HCT116 (cell line): Measurements from ENCODE around the gene NOP53. TPM values are rescaled to one million over a fixed set of nuclear protein-coding genes. Genes with fewer than 3 reads are reported as not detected.

Experiments used
- ATAC-seq: fragments of 200-7000 bp; cut with Tn5 transposase; 2 replicates; pipeline ENCODE4 v1.9.1; 2020; ENCODE audit warnings: mild to moderate bottlenecking, moderate library complexity
- BruUV-seq: library from RNA; stranded (reverse); fragments of 400-500 nt; replicated peaks from 2 replicates; lab custom pipeline; 2021; lab: Mats Ljungman, UMichigan
- CTCF ChIA-PET: fragments of 300-600 bp; sonication (Branson Sonifier 250); formaldehyde crosslinking; loops from one replicate; lab custom pipeline; 2021; ENCODE audit warnings: antibody characterized with exemption; lab: Charles Lee
- POLR2A ChIA-PET: fragments of 300-600, 350-600 bp; sonication (Branson Sonifier 250); formaldehyde crosslinking; loops from one replicate; lab custom pipeline; 2021; ENCODE audit warnings: antibody characterized with exemption; lab: Charles Lee
- RAD21 ChIA-PET, 2 experiments: fragments of 300-600 bp; sonication (Branson Sonifier 250); formaldehyde crosslinking; loops; one replicate each; lab custom pipeline; 2023; ENCODE audit warnings: low total read pairs in 2 of 2; ENCODE audit not compliant: uncharacterized antibody in 2 of 2, unreplicated experiment in 2 of 2, low non-redundant PET in 1 of 2; lab: Charles Lee
- DNase-seq: peaks from one replicate; pipeline ENCODE4 v3.0.0-alpha.2; 2010; ENCODE audit warnings: low read depth, low spot score
- H2AFZ ChIP-seq: fragments of 200-600 bp; shearing (Covaris generic), sonication (generic); 2 replicates; pipeline ENCODE4 v1.6.1; 2017; ENCODE audit warnings: low read depth, mixed run types, mixed read lengths, antibody characterized with exemption, low read length; ENCODE audit not compliant: poor library complexity, severe bottlenecking
- H3K27ac ChIP-seq: 2 replicates; pipeline ENCODE4 v1.5.1; 2012; ENCODE audit warnings: low read depth, low read length
- H3K27me3 ChIP-seq: fragments of 200-600 bp; sonication (generic); 2 replicates; pipeline ENCODE4 v1.6.1; 2016; ENCODE audit warnings: mixed run types, low read length, mixed read lengths; ENCODE audit not compliant: insufficient read depth
- H3K36me3 ChIP-seq, 2 experiments: fragments of 200-500 bp in 1 of 2; fragments of 200-600 bp in 1 of 2; sonication (Bioruptor generic) in 1 of 2; sonication (generic) in 1 of 2; 2 replicates each; pipeline versions ENCODE4 v1.5.1 to v1.6.1; 2014 to 2016; ENCODE audit warnings: low read length in 2 of 2, inconsistent platforms in 1 of 2, mixed read lengths in 1 of 2, mixed run types in 1 of 2; ENCODE audit not compliant: insufficient read depth in 2 of 2, control insufficient read depth in 1 of 2
- H3K4me1 ChIP-seq, 2 experiments: fragments of 200-600 bp in 1 of 2; sonication (generic) in 1 of 2; 2 replicates each; pipeline versions ENCODE4 v1.5.1 to v1.6.1; 2012 to 2017; ENCODE audit warnings: low read length in 2 of 2, inconsistent platforms in 1 of 2, mild to moderate bottlenecking in 1 of 2, mixed read lengths in 1 of 2, mixed run types in 1 of 2, moderate library complexity in 1 of 2; ENCODE audit not compliant: insufficient read depth in 2 of 2, control insufficient read depth in 1 of 2
- H3K4me2 ChIP-seq: fragments of 200-600 bp; sonication (generic); 2 replicates; pipeline ENCODE4 v1.6.1; 2017; ENCODE audit warnings: mixed run types, low read length, mixed read lengths
- H3K4me3 ChIP-seq, 2 experiments: fragments of 200-600 bp in 1 of 2; sonication (generic) in 1 of 2; replicated peaks in 1 of 2; 2 replicates each; pipeline ENCODE4 v1.5.1; 2011 to 2016; ENCODE audit warnings: low read length in 2 of 2, control low read depth in 1 of 2, low read depth in 1 of 2, mild to moderate bottlenecking in 1 of 2, mixed read lengths in 1 of 2, mixed run types in 1 of 2
- H3K79me2 ChIP-seq: fragments of 200-600 bp; sonication (generic); 2 replicates; pipeline ENCODE4 v1.6.1; 2017; ENCODE audit warnings: mild to moderate bottlenecking, mixed run types, low read length, moderate library complexity, mixed read lengths; ENCODE audit not compliant: insufficient read depth
- H3K9ac ChIP-seq: fragments of 200-600 bp; sonication (generic); 2 replicates; pipeline ENCODE4 v1.6.1; 2016; ENCODE audit warnings: low read length, mixed read lengths
- H3K9me2 ChIP-seq: fragments of 200-600 bp; sonication (generic), shearing (Covaris generic); 2 replicates; pipeline ENCODE4 v1.6.1; 2017; ENCODE audit warnings: mixed run types, mild to moderate bottlenecking, moderate library complexity; ENCODE audit not compliant: insufficient read depth
- H3K9me3 ChIP-seq, 2 experiments: fragments of 200-500 bp in 1 of 2; fragments of 200-600 bp in 1 of 2; sonication (Bioruptor generic) in 1 of 2; sonication (generic) in 1 of 2; 2 replicates each; pipeline ENCODE4 v1.6.1; 2014 to 2017; ENCODE audit warnings: low read length in 2 of 2, mixed read lengths in 2 of 2, inconsistent platforms in 1 of 2, low read depth in 1 of 2, mild to moderate bottlenecking in 1 of 2, mixed run types in 1 of 2, moderate library complexity in 1 of 2; ENCODE audit not compliant: control insufficient read depth in 1 of 2, insufficient read depth in 1 of 2
- H4K20me1 ChIP-seq: fragments of 200-600 bp; sonication (generic), shearing (Covaris generic); 2 replicates; pipeline ENCODE4 v1.6.1; 2017; ENCODE audit warnings: mixed run types, mild to moderate bottlenecking, moderate library complexity; ENCODE audit not compliant: insufficient read depth
- ATF3 ChIP-seq: IDR thresholded peaks from 2 replicates; pipeline ENCODE4 v1.6.1; 2012
- CEBPB ChIP-seq: IDR thresholded peaks from 2 replicates; pipeline ENCODE4 v1.6.1; 2012; ENCODE audit warnings: low read depth
- EGR1 ChIP-seq: IDR thresholded peaks from 2 replicates; pipeline ENCODE4 v1.6.1; 2012; ENCODE audit warnings: low read depth
- ELF1 ChIP-seq: IDR thresholded peaks from 2 replicates; pipeline ENCODE4 v1.6.1; 2012; ENCODE audit warnings: low read depth, borderline replicate concordance
- EZH2 ChIP-seq: fragments of 200-600 bp; sonication (generic); IDR thresholded peaks from 2 replicates; pipeline ENCODE4 v1.6.1; 2017; ENCODE audit warnings: antibody characterized with exemption, mixed run types
- MAX ChIP-seq: IDR thresholded peaks from 2 replicates; pipeline ENCODE4 v1.6.1; 2012
- POLR2AphosphoS5 ChIP-seq: IDR thresholded peaks from 2 replicates; pipeline ENCODE4 v1.6.1; 2011; ENCODE audit warnings: mild to moderate bottlenecking, low read depth, low read length, moderate library complexity
- RAD21 ChIP-seq: IDR thresholded peaks from 2 replicates; pipeline ENCODE4 v1.6.1; 2012; ENCODE audit warnings: low read depth, mild to moderate bottlenecking
- REST ChIP-seq: IDR thresholded peaks from 2 replicates; pipeline ENCODE4 v1.6.1; 2012; ENCODE audit warnings: low read depth
- SIN3A ChIP-seq: IDR thresholded peaks from 2 replicates; pipeline ENCODE4 v1.6.1; 2012; ENCODE audit warnings: low read depth
- SP1 ChIP-seq: IDR thresholded peaks from 2 replicates; pipeline ENCODE4 v1.6.1; 2012; ENCODE audit warnings: low read depth
- TCF7L2 ChIP-seq: IDR thresholded peaks from 2 replicates; pipeline ENCODE4 v1.7.0; 2011; ENCODE audit warnings: borderline replicate concordance, inconsistent platforms; ENCODE audit not compliant: insufficient read depth, insufficient read length; ENCODE audit errors: extremely low read depth
- ZBTB33 ChIP-seq: IDR thresholded peaks from 2 replicates; pipeline ENCODE4 v1.6.1; 2011; ENCODE audit warnings: mild to moderate bottlenecking, low read length, moderate library complexity; ENCODE audit not compliant: insufficient replicate concordance; ENCODE audit errors: extremely low read depth
- intact Hi-C: fragments of 100-400 bp; cut with micrococcal nuclease; formaldehyde crosslinking; loops from 2 replicates; pipeline ENCODE4 v1.10.0; 2022
- total RNA-seq: library from RNA; stranded (reverse); gene quantifications from one replicate; pipeline ENCODE4 v1.2.1, GENCODE V29; 2021; ENCODE audit not compliant: unreplicated experiment

The NOP53 gene
- total RNA-seq, 1 experiment from 2014 or later = 322 TPM

- Histone ChIP-seq H3K9me3 (no peaks in the 10 kb centered on the region), H3K9me2 (no peaks in the 10 kb centered on the region), H4K20me1 (no peaks in the 10 kb centered on the region), H3K4me2 (no peak overlapping the region), H2AFZ (no peak overlapping the region), H3K9ac (no peak overlapping the region), H3K79me2 (no peaks in the 10 kb centered on the region), H3K4me3 (no peak overlapping the region), H3K27ac (no peak overlapping the region), H3K4me1 (peaks cover 3 to 7% of the 10 kb centered on the region in 2 experiments; a peak in 1 of 4 replicates), H3K36me3 (no peaks in the 10 kb centered on the region), H3K27me3 (no peaks in the 10 kb centered on the region)
- no peak for ATAC-seq
- CTCF ChIA-PET = interaction anchor here (1.2 to 1.6 kb wide), 2 partner anchors 11 to 22 kb away, joined by 3 to 6 read pairs; partner anchors contain the start of gene SELENOW
- POLR2A ChIA-PET = interaction anchor here (0.8 kb wide), 1 partner anchor 22 kb away, joined by 3 read pairs; the partner anchor contains the start of gene NOP53
- BruUV-seq = no TSS peak
- TF ChIP-seq RAD21 = no peak
- no peak for TF ChIP-seq SIN3A
- no peak for TF ChIP-seq EGR1
- no peak for TF ChIP-seq EZH2
- no peak for TF ChIP-seq SP1
- TF ChIP-seq ATF3 = no peak
- no peak for TF ChIP-seq TCF7L2
- no peak for TF ChIP-seq MAX
- no peak for TF ChIP-seq POLR2AphosphoS5
- no peak for DNase-seq
- RAD21 ChIA-PET = no interaction called here
- intact Hi-C loops = no loop called here
Measured at GRCh38 chr19:47767349-47767748, 22.0 kb downstream of the NOP53 start.

- H3K4me3 ChIP-seq = no peak overlapping the region
- H2AFZ ChIP-seq = no peak overlapping the region
- H3K4me1 ChIP-seq = peaks cover 3 to 7% of the 10 kb centered on the region in 2 experiments; a peak in 1 of 4 replicates
- ChIA-PET RAD21 (no interaction called here), POLR2A (no interaction called here), CTCF (interaction anchor here (1.6 kb wide), 1 partner anchor 21 kb away, joined by 6 read pairs; no protein-coding TSS in a partner anchor)
- no peaks in the 10 kb centered on the region for H3K9me3 ChIP-seq
- intact Hi-C loops = no loop called here
- H3K79me2 ChIP-seq = no peaks in the 10 kb centered on the region
- no peak overlapping the region for H3K27ac ChIP-seq
- no peaks in the 10 kb centered on the region for H3K9me2 ChIP-seq
- no peaks in the 10 kb centered on the region for H3K36me3 ChIP-seq
- no peak overlapping the region for H3K4me2 ChIP-seq
- no peaks in the 10 kb centered on the region for H3K27me3 ChIP-seq
- no TSS peak for BruUV-seq
- H3K9ac ChIP-seq = no peak overlapping the region
- H4K20me1 ChIP-seq = no peaks in the 10 kb centered on the region
- DNase-seq = no peak
- no peak for ATAC-seq
- TF ChIP-seq SIN3A (no peak), CEBPB (no peak), POLR2AphosphoS5 (no peak), ELF1 (no peak), REST (no peak), MAX (no peak), ZBTB33 (no peak), TCF7L2 (no peak)
Measured at GRCh38 chr19:47768604-47769003, 23.3 kb downstream of the NOP53 start.
